K562 (cell line): ENCODE data around the gene ARHGAP26. TPM values are rescaled to one million over a fixed set of nuclear protein-coding genes. Genes with fewer than 3 reads are reported as not detected.

Experiments
- ATAC-seq: fragments of 200-7000 bp; cut with Tn5 transposase; 3 replicates; pipeline ENCODE4 v1.9.1; 2020; ENCODE audit warnings: moderate library complexity
- BruUV-seq: library from RNA; stranded (reverse); fragments of 400-500 nt; replicated peaks from 2 replicates; lab custom pipeline; 2021; lab: Mats Ljungman, UMichigan
- CTCF ChIA-PET: fragments of 300-600 bp; formaldehyde crosslinking; extraction: SDS; loops from one replicate; lab custom pipeline; 2021; ENCODE audit warnings: low intra/inter-chr PET ratio; lab: Yijun Ruan, JAX
- POLR2A ChIA-PET: fragments of 300-600, 350-650 bp; sonication (Branson Sonifier 250); formaldehyde crosslinking; extraction: SDS; loops from one replicate; lab custom pipeline; 2021; ENCODE audit warnings: antibody characterized with exemption, inconsistent platforms; lab: Yijun Ruan, JAX
- DNase-seq, 4 experiments: peaks; one replicate each; pipeline versions ENCODE4 v3.0.0 to v3.0.0-alpha.2; 2011 to 2018; ENCODE audit warnings: low spot score in 3 of 4, mixed read lengths in 3 of 4; ENCODE audit errors: extremely low read depth in 1 of 4
- FAIRE-seq: peaks from 2 replicates; lab custom pipeline; 2011; peaks lifted over from hg19 to GRCh38; lab: Jason Lieb, UNC
- H2AFZ ChIP-seq: 2 replicates; pipeline ENCODE4 v1.6.0; 2011; ENCODE audit warnings: low read depth, low read length, control low read depth, inconsistent platforms
- H3K27ac ChIP-seq: fragments of 200-600 bp; 3 replicates; pipeline ENCODE4 v1.8.0; 2011; ENCODE audit warnings: low read depth, mild to moderate bottlenecking, control low read depth, inconsistent platforms, low read length, moderate library complexity, mixed read lengths; ENCODE audit errors: extremely low read depth
- H3K27me3 ChIP-seq, 2 experiments: fragments of 300-600 bp in 1 of 2; 2 replicates in 1 of 2; 3 replicates in 1 of 2; pipeline versions ENCODE4 v1.6.0 to v1.8.0; 2011; ENCODE audit warnings: inconsistent platforms in 2 of 2, low read length in 2 of 2, mild to moderate bottlenecking in 1 of 2, mixed read lengths in 1 of 2, moderate library complexity in 1 of 2; ENCODE audit not compliant: control insufficient read depth in 2 of 2, insufficient read depth in 2 of 2
- H3K36me3 ChIP-seq: fragments of 300-600 bp; 3 replicates; pipeline ENCODE4 v1.8.0; 2011; ENCODE audit warnings: mild to moderate bottlenecking, low read length, inconsistent platforms; ENCODE audit not compliant: control insufficient read depth, insufficient read depth
- H3K4me1 ChIP-seq, 2 experiments: fragments of 200-600 bp in 1 of 2; replicated peaks in 1 of 2; 2 replicates in 1 of 2; 3 replicates in 1 of 2; pipeline versions ENCODE4 v1.5.1 to v1.8.0; 2011; ENCODE audit warnings: inconsistent platforms in 2 of 2, low read length in 2 of 2, mild to moderate bottlenecking in 1 of 2, mixed read lengths in 1 of 2, moderate library complexity in 1 of 2; ENCODE audit not compliant: control insufficient read depth in 2 of 2, insufficient read depth in 2 of 2
- H3K4me2 ChIP-seq: 2 replicates; pipeline ENCODE4 v1.6.1; 2011; ENCODE audit warnings: low read length, control low read depth, inconsistent platforms, mixed read lengths; ENCODE audit not compliant: insufficient read depth
- H3K4me3 ChIP-seq: fragments of 200-600 bp; sonication (generic), shearing (Covaris generic); 2 replicates; pipeline ENCODE4 v1.5.1; 2016; ENCODE audit warnings: control low read depth, inconsistent platforms
- H3K79me2 ChIP-seq: fragments of 200-600 bp; 3 replicates; pipeline ENCODE4 v1.8.0; 2011; ENCODE audit warnings: low read length, inconsistent platforms; ENCODE audit not compliant: control insufficient read depth, insufficient read depth
- H3K9ac ChIP-seq, 2 experiments: 2 replicates each; pipeline versions ENCODE4 v1.6.0 to v1.6.1; 2011; ENCODE audit warnings: low read depth in 2 of 2, low read length in 2 of 2, control low read depth in 1 of 2, inconsistent platforms in 1 of 2, mild to moderate bottlenecking in 1 of 2, mixed read lengths in 1 of 2; ENCODE audit not compliant: insufficient read depth in 1 of 2
- H3K9me1 ChIP-seq: one replicate; pipeline ENCODE4 v1.6.0; 2011; ENCODE audit warnings: inconsistent platforms, mild to moderate bottlenecking, low read length, moderate library complexity; ENCODE audit not compliant: control insufficient read depth, insufficient read depth
- H3K9me3 ChIP-seq: replicated peaks from 2 replicates; pipeline ENCODE4 v1.5.1; 2011; ENCODE audit warnings: low read depth, low read length, inconsistent platforms; ENCODE audit not compliant: control insufficient read depth, insufficient read depth
- H4K20me1 ChIP-seq: replicated peaks from 2 replicates; pipeline ENCODE4 v1.6.1; 2011; ENCODE audit warnings: low read length, inconsistent platforms, mixed read lengths; ENCODE audit not compliant: control insufficient read depth, insufficient read depth
- CBX3 ChIP-seq, 2 experiments: IDR thresholded peaks; 1 replicate in 1 of 2; 2 replicates in 1 of 2; pipeline ENCODE4 v1.6.1; 2012; ENCODE audit warnings: inconsistent platforms in 2 of 2, low read length in 2 of 2, borderline replicate concordance in 1 of 2, control low read depth in 1 of 2
- CTBP1 ChIP-seq: fragments of 450-650 bp; IDR thresholded peaks from 2 replicates; pipeline ENCODE4 v1.6.1; 2016; ENCODE audit warnings: borderline replicate concordance
- POLR2B ChIP-seq: fragments of 450-650 bp; IDR thresholded peaks from 2 replicates; pipeline ENCODE4 v1.6.1; 2018; ENCODE audit warnings: low read depth; ENCODE audit not compliant: partially characterized antibody
- SRSF3 ChIP-seq: fragments of 200-400 bp; formaldehyde crosslinking; IDR thresholded peaks from 2 replicates; pipeline ENCODE4 v1.6.1; 2016; ENCODE audit warnings: mild to moderate bottlenecking, low read length, moderate library complexity; ENCODE audit not compliant: insufficient read depth
- ZFX ChIP-seq: sonication (generic); formaldehyde crosslinking; IDR thresholded peaks from 2 replicates; pipeline ENCODE4 v1.8.0; 2022; ENCODE audit warnings: mild to moderate bottlenecking, missing genetic modification reagents, moderate library complexity
- ZNF347 ChIP-seq: fragments of 450-650 bp; formaldehyde crosslinking; IDR thresholded peaks from 2 replicates; pipeline ENCODE4 v1.4.0; 2020; ENCODE audit warnings: low read depth, mild to moderate bottlenecking, moderate library complexity
- WGBS: fragments of 100-300 bp; shearing (Covaris generic); methylation state at CpG from one replicate; pipeline ENCODE4 v1.1.6; 2016; ENCODE audit warnings: low coverage, mixed read lengths; ENCODE audit not compliant: insufficient coverage; ENCODE audit errors: missing lambda C conversion rate; 5-methylcytosine and 5-hydroxymethylcytosine counted together
- in situ Hi-C: fragments of 300-500 bp; cut with MboI; formaldehyde crosslinking; loops from 4 replicates; pipeline ENCODE4 v1.15.0; 2018; ENCODE audit warnings: inconsistent platforms, mixed read lengths
- intact Hi-C: fragments of 100-400 bp; cut with micrococcal nuclease; formaldehyde crosslinking; loops from 2 replicates; pipeline ENCODE4 v1.14.2; 2022
- polyA plus RNA-seq, 8 experiments: library from polyadenylated mRNA; depleted of rRNA in 4 of 8; stranded (reverse) in 5 of 8; unstranded in 3 of 8; fragments of >200 nt; fragmentation: Nextera tagmentation in 2 of 8; fragmentation: Illumina TruSeq in 1 of 8; extraction: Ambion mirVana in 2 of 8; extraction: Trizol in 1 of 8; gene quantifications; 2 replicates each; pipeline versions ENCODE4 v1.2.1 to v1.2.3, GENCODE V29; 2011 to 2014; ENCODE audit warnings: inconsistent platforms in 1 of 8, missing spikeins in 1 of 8
- total RNA-seq, 7 experiments: library from RNA; depleted of rRNA in 6 of 7; stranded (reverse); fragments of >200 nt in 6 of 7; fragmentation: Illumina TruSeq in 2 of 7; extraction: Trizol in 2 of 7; gene quantifications; 2 replicates each; pipeline versions ENCODE4 v1.2.1 to v1.2.3, GENCODE V29; 2011 to 2021; ENCODE audit warnings: low replicate concordance in 1 of 7
- TF ChIP-seq, protein P1 (sequence below): fragments of 250-450 bp; sonication (Bioruptor Pico); IDR thresholded peaks from 2 replicates; pipeline ENCODE4 v1.5.0; 2021; ENCODE audit warnings: mild to moderate bottlenecking, moderate library complexity
- TF ChIP-seq, protein P2 (sequence below): fragments of 450-650 bp; formaldehyde crosslinking; IDR thresholded peaks from 2 replicates; pipeline ENCODE4 v1.4.0; 2020; ENCODE audit warnings: mild to moderate bottlenecking, moderate library complexity
- TF ChIP-seq, protein P3 (sequence below): IDR thresholded peaks from 2 replicates; pipeline ENCODE4 v1.6.1; 2011; ENCODE audit warnings: borderline replicate concordance, low read depth, mild to moderate bottlenecking, moderate library complexity, low read length; ENCODE audit not compliant: insufficient read depth, poor library complexity, severe bottlenecking
- TF ChIP-seq, protein P4 (sequence below): fragments of 150-350 bp; conservative IDR thresholded peaks from 2 replicates; pipeline ENCODE4 v1.6.1; 2014; ENCODE audit warnings: low read length

Gene ARHGAP26
- total and polyA plus RNA-seq, 9 of the 15 experiments (the other 6 are each of a cell fraction or from before 2014, with no cell fraction given), result 0.13 to 1.1 (median 0.55) TPM

DNA sequence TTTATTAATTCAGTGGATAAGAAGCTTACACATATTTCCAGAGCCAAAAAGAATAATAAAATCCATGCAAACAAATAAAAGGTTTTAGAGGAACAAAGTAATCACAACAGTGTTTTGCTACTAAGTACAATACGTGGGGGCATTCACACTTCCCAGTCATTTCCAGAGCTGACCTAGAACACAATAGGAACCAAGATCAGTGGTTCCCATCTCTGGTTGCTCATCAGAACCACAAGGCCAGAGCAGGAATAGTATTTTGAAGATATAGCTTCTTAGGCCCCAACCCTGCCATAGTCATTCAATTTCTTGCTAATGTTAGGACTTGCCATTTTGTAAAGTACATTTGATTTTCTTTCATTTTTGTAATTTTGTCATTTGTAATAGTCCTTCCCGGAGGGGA is 417.9 kb downstream of the ARHGAP26 start:
- H3K27ac ChIP-seq, result no peak overlapping the region
- FAIRE-seq, result no peak
- TF ChIP-seq SRSF3 (no peak), ZNF347 (CRISPR knock-in tag) (no peak), CTBP1 (no peak), POLR2B (no peak), ZFX (CRISPR knock-in tag) (no peak), CBX3 (IDR thresholded peaks at IDR 0.05; ENCODE audit: borderline replicate concordance in 1 of 2, low read length in 2 of 2) (no peak)
- TF ChIP-seq, protein P1, sequence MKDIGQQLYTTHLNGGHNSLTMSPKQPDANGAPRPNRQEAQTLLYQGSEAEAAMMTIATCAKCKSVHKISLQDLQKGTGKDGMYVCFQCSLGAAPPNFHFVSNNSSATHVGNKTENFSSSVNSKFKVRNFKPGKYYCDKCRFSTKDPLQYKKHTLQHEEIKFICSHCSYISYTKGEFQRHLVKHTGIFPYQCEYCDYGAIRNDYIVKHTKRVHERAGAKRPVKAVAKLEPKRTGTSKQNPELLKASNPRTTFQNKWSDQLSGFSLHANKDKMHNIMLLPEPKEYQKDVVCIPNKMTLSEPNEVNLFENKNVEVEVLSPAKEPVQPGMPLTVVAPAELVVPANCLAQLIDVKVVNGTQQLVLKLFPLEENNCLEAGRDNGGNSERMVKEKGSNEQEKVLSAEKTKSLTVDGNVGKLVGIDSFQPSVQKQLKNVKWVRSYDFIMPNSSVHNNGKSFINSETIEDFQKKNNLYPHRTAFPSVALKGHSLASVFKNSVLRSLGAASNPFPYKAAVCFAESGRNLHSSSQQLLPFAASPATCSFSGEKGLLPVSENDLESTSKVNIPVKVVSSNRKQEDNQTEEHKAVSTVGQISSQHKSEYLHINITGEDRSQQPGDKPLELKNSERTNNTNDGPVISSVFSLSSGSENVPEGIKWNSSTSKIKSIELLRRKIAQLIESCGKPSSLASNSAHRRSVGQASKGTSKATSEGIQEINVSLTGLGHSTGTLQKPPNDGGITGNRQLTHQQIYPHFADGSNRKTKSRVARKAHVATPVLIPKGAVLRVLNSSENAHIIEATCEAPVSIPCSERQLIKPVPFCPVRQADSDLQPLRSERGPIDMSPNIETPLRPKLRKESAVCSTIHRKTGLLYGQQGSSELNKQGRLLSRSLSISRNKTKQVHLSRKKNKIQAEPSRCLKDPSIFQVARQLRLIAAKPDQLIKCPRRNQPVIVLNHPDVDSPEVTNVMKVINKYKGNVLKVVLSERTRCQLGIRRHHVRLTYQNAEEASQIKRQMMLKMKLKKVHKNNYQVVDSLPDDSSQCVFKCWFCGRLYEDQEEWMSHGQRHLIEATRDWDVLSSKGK (CRISPR knock-in tag), result no peak
- TF ChIP-seq, protein P2, sequence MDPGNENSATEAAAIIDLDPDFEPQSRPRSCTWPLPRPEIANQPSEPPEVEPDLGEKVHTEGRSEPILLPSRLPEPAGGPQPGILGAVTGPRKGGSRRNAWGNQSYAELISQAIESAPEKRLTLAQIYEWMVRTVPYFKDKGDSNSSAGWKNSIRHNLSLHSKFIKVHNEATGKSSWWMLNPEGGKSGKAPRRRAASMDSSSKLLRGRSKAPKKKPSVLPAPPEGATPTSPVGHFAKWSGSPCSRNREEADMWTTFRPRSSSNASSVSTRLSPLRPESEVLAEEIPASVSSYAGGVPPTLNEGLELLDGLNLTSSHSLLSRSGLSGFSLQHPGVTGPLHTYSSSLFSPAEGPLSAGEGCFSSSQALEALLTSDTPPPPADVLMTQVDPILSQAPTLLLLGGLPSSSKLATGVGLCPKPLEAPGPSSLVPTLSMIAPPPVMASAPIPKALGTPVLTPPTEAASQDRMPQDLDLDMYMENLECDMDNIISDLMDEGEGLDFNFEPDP, result no peak
- TF ChIP-seq, protein P3, sequence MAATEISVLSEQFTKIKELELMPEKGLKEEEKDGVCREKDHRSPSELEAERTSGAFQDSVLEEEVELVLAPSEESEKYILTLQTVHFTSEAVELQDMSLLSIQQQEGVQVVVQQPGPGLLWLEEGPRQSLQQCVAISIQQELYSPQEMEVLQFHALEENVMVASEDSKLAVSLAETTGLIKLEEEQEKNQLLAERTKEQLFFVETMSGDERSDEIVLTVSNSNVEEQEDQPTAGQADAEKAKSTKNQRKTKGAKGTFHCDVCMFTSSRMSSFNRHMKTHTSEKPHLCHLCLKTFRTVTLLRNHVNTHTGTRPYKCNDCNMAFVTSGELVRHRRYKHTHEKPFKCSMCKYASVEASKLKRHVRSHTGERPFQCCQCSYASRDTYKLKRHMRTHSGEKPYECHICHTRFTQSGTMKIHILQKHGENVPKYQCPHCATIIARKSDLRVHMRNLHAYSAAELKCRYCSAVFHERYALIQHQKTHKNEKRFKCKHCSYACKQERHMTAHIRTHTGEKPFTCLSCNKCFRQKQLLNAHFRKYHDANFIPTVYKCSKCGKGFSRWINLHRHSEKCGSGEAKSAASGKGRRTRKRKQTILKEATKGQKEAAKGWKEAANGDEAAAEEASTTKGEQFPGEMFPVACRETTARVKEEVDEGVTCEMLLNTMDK, result no peak
- TF ChIP-seq, protein P4, sequence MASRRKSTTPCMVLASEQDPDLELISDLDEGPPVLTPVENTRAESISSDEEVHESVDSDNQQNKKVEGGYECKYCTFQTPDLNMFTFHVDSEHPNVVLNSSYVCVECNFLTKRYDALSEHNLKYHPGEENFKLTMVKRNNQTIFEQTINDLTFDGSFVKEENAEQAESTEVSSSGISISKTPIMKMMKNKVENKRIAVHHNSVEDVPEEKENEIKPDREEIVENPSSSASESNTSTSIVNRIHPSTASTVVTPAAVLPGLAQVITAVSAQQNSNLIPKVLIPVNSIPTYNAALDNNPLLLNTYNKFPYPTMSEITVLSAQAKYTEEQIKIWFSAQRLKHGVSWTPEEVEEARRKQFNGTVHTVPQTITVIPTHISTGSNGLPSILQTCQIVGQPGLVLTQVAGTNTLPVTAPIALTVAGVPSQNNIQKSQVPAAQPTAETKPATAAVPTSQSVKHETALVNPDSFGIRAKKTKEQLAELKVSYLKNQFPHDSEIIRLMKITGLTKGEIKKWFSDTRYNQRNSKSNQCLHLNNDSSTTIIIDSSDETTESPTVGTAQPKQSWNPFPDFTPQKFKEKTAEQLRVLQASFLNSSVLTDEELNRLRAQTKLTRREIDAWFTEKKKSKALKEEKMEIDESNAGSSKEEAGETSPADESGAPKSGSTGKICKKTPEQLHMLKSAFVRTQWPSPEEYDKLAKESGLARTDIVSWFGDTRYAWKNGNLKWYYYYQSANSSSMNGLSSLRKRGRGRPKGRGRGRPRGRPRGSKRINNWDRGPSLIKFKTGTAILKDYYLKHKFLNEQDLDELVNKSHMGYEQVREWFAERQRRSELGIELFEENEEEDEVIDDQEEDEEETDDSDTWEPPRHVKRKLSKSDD, result no peak

More for the DNA sequence above, 417.9 kb downstream of the ARHGAP26 start:
- in situ Hi-C loops (no loop called here), intact Hi-C loops (no loop called here)
- no peak overlapping the region for H3K4me2 ChIP-seq
- ATAC-seq (no peak), DNase-seq (no peak)
- 64% methylated on average over 2 of the region's 2 CpGs for WGBS
- H3K79me2 ChIP-seq, result no peaks in the 10 kb centered on the region
- H4K20me1 ChIP-seq, result no peaks in the 10 kb centered on the region
- H3K36me3 ChIP-seq, result no peaks in the 10 kb centered on the region
- H2AFZ ChIP-seq, result no peak overlapping the region
- no peaks in the 10 kb centered on the region for H3K9me1 ChIP-seq
- peaks cover 0 to 17% of the 10 kb centered on the region in 2 experiments; a peak in 4 of 5 replicates for H3K4me1 ChIP-seq
- ChIA-PET CTCF (no interaction called here), POLR2A (no interaction called here)
- H3K4me3 ChIP-seq, result no peak overlapping the region
- H3K27me3 ChIP-seq, result no peaks in the 10 kb centered on the region
- H3K9me3 ChIP-seq, result no peaks in the 10 kb centered on the region
- BruUV-seq, result no TSS peak
- no peak overlapping the region for H3K9ac ChIP-seq
